K562 (cell line): Measurements from ENCODE around the gene FXYD3. TPM values are rescaled to one million over a fixed set of nuclear protein-coding genes. Genes with fewer than 3 reads are reported as not detected.
A peak's percentile ranks its signal among the peaks of the same experiment; 100 is the strongest.

Source experiments
- ATAC-seq: fragments of 200-7000 bp; cut with Tn5 transposase; 3 replicates; pipeline ENCODE4 v1.9.1; 2020; ENCODE audit warnings: moderate library complexity
- BruUV-seq: library from RNA; stranded (reverse); fragments of 400-500 nt; replicated peaks from 2 replicates; lab custom pipeline; 2021; lab: Mats Ljungman, UMichigan
- CTCF ChIA-PET: fragments of 300-600 bp; formaldehyde crosslinking; extraction: SDS; loops from one replicate; lab custom pipeline; 2021; ENCODE audit warnings: low intra/inter-chr PET ratio; lab: Yijun Ruan, JAX
- POLR2A ChIA-PET: fragments of 300-600, 350-650 bp; sonication (Branson Sonifier 250); formaldehyde crosslinking; extraction: SDS; loops from one replicate; lab custom pipeline; 2021; ENCODE audit warnings: antibody characterized with exemption, inconsistent platforms; lab: Yijun Ruan, JAX
- DNase-seq, 4 experiments: peaks; one replicate each; pipeline versions ENCODE4 v3.0.0 to v3.0.0-alpha.2; 2011 to 2018; ENCODE audit warnings: low spot score in 3 of 4, mixed read lengths in 3 of 4; ENCODE audit errors: extremely low read depth in 1 of 4
- FAIRE-seq: peaks from 2 replicates; lab custom pipeline; 2011; peaks lifted over from hg19 to GRCh38; lab: Jason Lieb, UNC
- H2AFZ ChIP-seq: 2 replicates; pipeline ENCODE4 v1.6.0; 2011; ENCODE audit warnings: low read depth, low read length, control low read depth, inconsistent platforms
- H3K27ac ChIP-seq: fragments of 200-600 bp; 3 replicates; pipeline ENCODE4 v1.8.0; 2011; ENCODE audit warnings: low read depth, mild to moderate bottlenecking, control low read depth, inconsistent platforms, low read length, moderate library complexity, mixed read lengths; ENCODE audit errors: extremely low read depth
- H3K27me3 ChIP-seq, 2 experiments: fragments of 300-600 bp in 1 of 2; 2 replicates in 1 of 2; 3 replicates in 1 of 2; pipeline versions ENCODE4 v1.6.0 to v1.8.0; 2011; ENCODE audit warnings: inconsistent platforms in 2 of 2, low read length in 2 of 2, mild to moderate bottlenecking in 1 of 2, mixed read lengths in 1 of 2, moderate library complexity in 1 of 2; ENCODE audit not compliant: control insufficient read depth in 2 of 2, insufficient read depth in 2 of 2
- H3K36me3 ChIP-seq: fragments of 300-600 bp; 3 replicates; pipeline ENCODE4 v1.8.0; 2011; ENCODE audit warnings: mild to moderate bottlenecking, low read length, inconsistent platforms; ENCODE audit not compliant: control insufficient read depth, insufficient read depth
- H3K4me1 ChIP-seq, 2 experiments: fragments of 200-600 bp in 1 of 2; replicated peaks in 1 of 2; 2 replicates in 1 of 2; 3 replicates in 1 of 2; pipeline versions ENCODE4 v1.5.1 to v1.8.0; 2011; ENCODE audit warnings: inconsistent platforms in 2 of 2, low read length in 2 of 2, mild to moderate bottlenecking in 1 of 2, mixed read lengths in 1 of 2, moderate library complexity in 1 of 2; ENCODE audit not compliant: control insufficient read depth in 2 of 2, insufficient read depth in 2 of 2
- H3K4me2 ChIP-seq: 2 replicates; pipeline ENCODE4 v1.6.1; 2011; ENCODE audit warnings: low read length, control low read depth, inconsistent platforms, mixed read lengths; ENCODE audit not compliant: insufficient read depth
- H3K4me3 ChIP-seq: fragments of 200-600 bp; sonication (generic), shearing (Covaris generic); 2 replicates; pipeline ENCODE4 v1.5.1; 2016; ENCODE audit warnings: control low read depth, inconsistent platforms
- H3K79me2 ChIP-seq: fragments of 200-600 bp; 3 replicates; pipeline ENCODE4 v1.8.0; 2011; ENCODE audit warnings: low read length, inconsistent platforms; ENCODE audit not compliant: control insufficient read depth, insufficient read depth
- H3K9ac ChIP-seq, 2 experiments: 2 replicates each; pipeline versions ENCODE4 v1.6.0 to v1.6.1; 2011; ENCODE audit warnings: low read depth in 2 of 2, low read length in 2 of 2, control low read depth in 1 of 2, inconsistent platforms in 1 of 2, mild to moderate bottlenecking in 1 of 2, mixed read lengths in 1 of 2; ENCODE audit not compliant: insufficient read depth in 1 of 2
- H3K9me1 ChIP-seq: one replicate; pipeline ENCODE4 v1.6.0; 2011; ENCODE audit warnings: inconsistent platforms, mild to moderate bottlenecking, low read length, moderate library complexity; ENCODE audit not compliant: control insufficient read depth, insufficient read depth
- H3K9me3 ChIP-seq: replicated peaks from 2 replicates; pipeline ENCODE4 v1.5.1; 2011; ENCODE audit warnings: low read depth, low read length, inconsistent platforms; ENCODE audit not compliant: control insufficient read depth, insufficient read depth
- H4K20me1 ChIP-seq: replicated peaks from 2 replicates; pipeline ENCODE4 v1.6.1; 2011; ENCODE audit warnings: low read length, inconsistent platforms, mixed read lengths; ENCODE audit not compliant: control insufficient read depth, insufficient read depth
- MYC ChIP-seq, 2 experiments: fragments of 250-450 bp in 1 of 2; sonication (Bioruptor Pico) in 1 of 2; IDR thresholded peaks; 2 replicates each; pipeline versions ENCODE4 v1.5.1 to v1.6.1; 2012 to 2021; ENCODE audit warnings: low read depth in 2 of 2, borderline replicate concordance in 1 of 2, improper control_type of control experiment in 1 of 2, low read length in 1 of 2, mild to moderate bottlenecking in 1 of 2, moderate library complexity in 1 of 2
- RFX5 ChIP-seq: IDR thresholded peaks from 2 replicates; pipeline ENCODE4 v1.6.1; 2011; ENCODE audit warnings: low read depth, mild to moderate bottlenecking, improper control_type of control experiment, low read length
- ZBTB7A ChIP-seq: IDR thresholded peaks from 2 replicates; pipeline ENCODE4 v1.6.1; 2011; ENCODE audit warnings: low read depth, mild to moderate bottlenecking, low read length, moderate library complexity, borderline replicate concordance; ENCODE audit not compliant: control insufficient read depth
- ZNF511 ChIP-seq: sonication (generic); formaldehyde crosslinking; IDR thresholded peaks from 2 replicates; pipeline ENCODE4 v1.8.0; 2022; ENCODE audit warnings: mild to moderate bottlenecking, missing genetic modification reagents
- WGBS: fragments of 100-300 bp; shearing (Covaris generic); methylation state at CpG from one replicate; pipeline ENCODE4 v1.1.6; 2016; ENCODE audit warnings: low coverage, mixed read lengths; ENCODE audit not compliant: insufficient coverage; ENCODE audit errors: missing lambda C conversion rate; 5-methylcytosine and 5-hydroxymethylcytosine counted together
- in situ Hi-C: fragments of 300-500 bp; cut with MboI; formaldehyde crosslinking; loops from 4 replicates; pipeline ENCODE4 v1.15.0; 2018; ENCODE audit warnings: inconsistent platforms, mixed read lengths
- intact Hi-C: fragments of 100-400 bp; cut with micrococcal nuclease; formaldehyde crosslinking; loops from 2 replicates; pipeline ENCODE4 v1.14.2; 2022
- polyA plus RNA-seq, 8 experiments: library from polyadenylated mRNA; depleted of rRNA in 4 of 8; stranded (reverse) in 5 of 8; unstranded in 3 of 8; fragments of >200 nt; fragmentation: Nextera tagmentation in 2 of 8; fragmentation: Illumina TruSeq in 1 of 8; extraction: Ambion mirVana in 2 of 8; extraction: Trizol in 1 of 8; gene quantifications; 2 replicates each; pipeline versions ENCODE4 v1.2.1 to v1.2.3, GENCODE V29; 2011 to 2014; ENCODE audit warnings: inconsistent platforms in 1 of 8, missing spikeins in 1 of 8
- total RNA-seq, 7 experiments: library from RNA; depleted of rRNA in 6 of 7; stranded (reverse); fragments of >200 nt in 6 of 7; fragmentation: Illumina TruSeq in 2 of 7; extraction: Trizol in 2 of 7; gene quantifications; 2 replicates each; pipeline versions ENCODE4 v1.2.1 to v1.2.3, GENCODE V29; 2011 to 2021; ENCODE audit warnings: low replicate concordance in 1 of 7

FXYD3 gene
- total and polyA plus RNA-seq, 9 of the 15 experiments (the other 6 are each of a cell fraction or from before 2014, with no cell fraction given): 0.24 TPM; not detected in 8

- no peak overlapping the region for H3K4me3 ChIP-seq
- peaks cover 2 to 17% of the 10 kb centered on the region in 2 experiments; a peak in 2 of 5 replicates for H3K27me3 ChIP-seq
- intact Hi-C loops: no loop called here
- ATAC-seq: no peak
- TF ChIP-seq RFX5 (no peak), ZBTB7A (0 out of 2 replicates have a peak, but pooled peaks have one; percentile 35)
- TF ChIP-seq, all 486 proteins: peak for 1
- FAIRE-seq (no peak), DNase-seq (no peak)
- POLR2A ChIA-PET: interaction anchor here (0.5 to 0.6 kb wide), 4 partner anchors 56 to 799 kb away, joined by 3 read pairs; no protein-coding TSS in a partner anchor
- Histone ChIP-seq H3K9me1 (no peaks in the 10 kb centered on the region), H3K36me3 (no peaks in the 10 kb centered on the region), H3K4me2 (no peak overlapping the region), H3K79me2 (no peaks in the 10 kb centered on the region), H3K27ac (no peak overlapping the region), H4K20me1 (no peaks in the 10 kb centered on the region), H3K4me1 (peaks cover 8 to 39% of the 10 kb centered on the region in 2 experiments; a peak in 4 of 5 replicates), H3K9ac (0 out of 4 replicates have a peak overlapping the region, but pooled peaks of 1 of the 2 experiments have one; percentile 28), H2AFZ (no peak overlapping the region), H3K9me3 (no peaks in the 10 kb centered on the region)
- no TSS peak for BruUV-seq
- CTCF ChIA-PET: no interaction called here
- WGBS: 29% methylated on average over 5 of the region's 20 CpGs
- in situ Hi-C loops: loop anchor here (5.0 kb wide), 1 partner anchor 59 kb away; no protein-coding TSS in a partner anchor
Measured at GRCh38 chr19:35126624-35126959, 11.0 kb downstream of the FXYD3 start.

- Histone ChIP-seq H4K20me1 (no peaks in the 10 kb centered on the region), H3K4me2 (no peak overlapping the region), H3K9me1 (no peaks in the 10 kb centered on the region), H3K9ac (peak overlapping the region in 1 of 2 experiments; percentile 26; a peak in 1 of 4 replicates), H3K27me3 (peaks cover 2 to 29% of the 10 kb centered on the region in 2 experiments; a peak in 3 of 5 replicates), H3K27ac (no peak overlapping the region), H3K36me3 (no peaks in the 10 kb centered on the region), H3K79me2 (no peaks in the 10 kb centered on the region), H3K4me3 (no peak overlapping the region), H2AFZ (no peak overlapping the region), H3K9me3 (no peaks in the 10 kb centered on the region), H3K4me1 (peaks cover 8 to 34% of the 10 kb centered on the region in 2 experiments; a peak in 4 of 5 replicates)
- in situ Hi-C loops (loop anchor here (5.0 kb wide), 1 partner anchor 61 kb away; no protein-coding TSS in a partner anchor), intact Hi-C loops (no loop called here)
- TF ChIP-seq MYC (IDR thresholded peaks at IDR 0.05; ENCODE audit: low read depth, low read length) (no peak), MYC (CRISPR knock-in tag; IDR thresholded peaks at IDR 0.05; ENCODE audit: borderline replicate concordance, low read depth) (no peak), ZNF511 (CRISPR knock-in tag) (0 out of 2 replicates have a peak, but pooled peaks have one; percentile 30)
- ATAC-seq: no peak
- BruUV-seq: no TSS peak
- ChIA-PET POLR2A (interaction anchor here (1.1 kb wide), 1 partner anchor 61 kb away, joined by 3 read pairs; no protein-coding TSS in a partner anchor), CTCF (no interaction called here)
- no peak for DNase-seq
- 33% methylated on average over 7 of the region's 7 CpGs for WGBS
- no peak for FAIRE-seq
Measured at GRCh38 chr19:35127871-35128270, 12.2 kb downstream of the FXYD3 start.
